WI38 (cell line): ENCODE data around the gene CSRNP2.

Experiments used
- H3K4me3 ChIP-seq: 2 replicates; pipeline ENCODE4 v1.5.1; 2011; ENCODE audit warnings: low read depth, mild to moderate bottlenecking, control low read depth, low read length
- TF ChIP-seq, protein P1 (sequence below): IDR thresholded peaks from 2 replicates; pipeline ENCODE4 v1.5.1; 2012; ENCODE audit warnings: low read depth, mild to moderate bottlenecking, control low read depth, low read length

Gene CSRNP2

GRCh38 chr12:51124504-51124903 is 41.1 kb upstream of the CSRNP2 start:
- no peak overlapping the region for H3K4me3 ChIP-seq
- TF ChIP-seq, protein P1, sequence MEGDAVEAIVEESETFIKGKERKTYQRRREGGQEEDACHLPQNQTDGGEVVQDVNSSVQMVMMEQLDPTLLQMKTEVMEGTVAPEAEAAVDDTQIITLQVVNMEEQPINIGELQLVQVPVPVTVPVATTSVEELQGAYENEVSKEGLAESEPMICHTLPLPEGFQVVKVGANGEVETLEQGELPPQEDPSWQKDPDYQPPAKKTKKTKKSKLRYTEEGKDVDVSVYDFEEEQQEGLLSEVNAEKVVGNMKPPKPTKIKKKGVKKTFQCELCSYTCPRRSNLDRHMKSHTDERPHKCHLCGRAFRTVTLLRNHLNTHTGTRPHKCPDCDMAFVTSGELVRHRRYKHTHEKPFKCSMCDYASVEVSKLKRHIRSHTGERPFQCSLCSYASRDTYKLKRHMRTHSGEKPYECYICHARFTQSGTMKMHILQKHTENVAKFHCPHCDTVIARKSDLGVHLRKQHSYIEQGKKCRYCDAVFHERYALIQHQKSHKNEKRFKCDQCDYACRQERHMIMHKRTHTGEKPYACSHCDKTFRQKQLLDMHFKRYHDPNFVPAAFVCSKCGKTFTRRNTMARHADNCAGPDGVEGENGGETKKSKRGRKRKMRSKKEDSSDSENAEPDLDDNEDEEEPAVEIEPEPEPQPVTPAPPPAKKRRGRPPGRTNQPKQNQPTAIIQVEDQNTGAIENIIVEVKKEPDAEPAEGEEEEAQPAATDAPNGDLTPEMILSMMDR, result no peak

- no peak overlapping the region for H3K4me3 ChIP-seq
- TF ChIP-seq, protein P1, result no peak
Observed at GRCh38 chr12:51122844-51123243, 39.4 kb upstream of the CSRNP2 start.

GRCh38 chr12:51118706-51119105 is 35.3 kb upstream of the CSRNP2 start:
- TF ChIP-seq, protein P1, result no peak
- H3K4me3 ChIP-seq, result no peak overlapping the region

- H3K4me3 ChIP-seq, result no peak overlapping the region
- TF ChIP-seq, protein P1, result no peak
Observed at GRCh38 chr12:51115533-51115932, 32.1 kb upstream of the CSRNP2 start.

- TF ChIP-seq, protein P1, result no peak
- H3K4me3 ChIP-seq, result no peak overlapping the region
Observed at GRCh38 chr12:51108136-51108535, 24.7 kb upstream of the CSRNP2 start.

DNA sequence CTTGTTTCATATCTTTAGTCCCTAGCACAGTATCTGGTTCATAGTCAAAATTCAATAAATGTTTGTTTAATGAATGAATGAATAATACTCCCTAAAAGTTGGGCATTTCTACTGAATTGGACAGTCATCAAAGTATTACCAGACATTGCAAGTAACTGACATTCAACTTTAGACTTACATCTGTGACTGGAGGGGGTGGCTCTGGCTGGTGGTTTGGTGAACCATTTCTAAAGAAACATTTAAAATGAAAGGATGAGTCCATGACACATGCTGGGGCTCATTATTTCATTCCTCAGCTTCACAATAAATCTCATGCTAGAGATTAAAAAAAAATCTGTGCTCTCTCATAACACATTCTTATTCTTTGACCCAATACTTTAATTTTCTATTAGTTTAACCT is 20.6 kb upstream of the CSRNP2 start:
- TF ChIP-seq, protein P1, result no peak
- H3K4me3 ChIP-seq, result no peak overlapping the region

- TF ChIP-seq, protein P1, result no peak
- no peak overlapping the region for H3K4me3 ChIP-seq
Observed at GRCh38 chr12:51098611-51099010, 15.2 kb upstream of the CSRNP2 start.
